Ovary (tissue), 3 donors: Measurements from ENCODE around the gene CACNG5.

Source experiments
- EP300 ChIP-seq: sonication (generic); formaldehyde crosslinking; IDR thresholded peaks from one replicate; pipeline ENCODE4 v1.6.1; 2017; ENCODE audit warnings: antibody characterized with exemption
- POLR2A ChIP-seq: fragments of 450-650 bp; IDR thresholded peaks from one replicate; pipeline ENCODE4 v1.6.1; 2017; ENCODE audit warnings: antibody characterized with exemption, mild to moderate bottlenecking, moderate library complexity
- TF ChIP-seq, protein P1 (sequence below), 3 donors: fragments of 450-650 bp in 2 of 3; fragments of 200-600 bp in 1 of 3; IDR thresholded peaks; one replicate each; pipeline versions ENCODE4 v1.5.1 to v1.8.0; 2016 to 2022; ENCODE audit warnings: antibody characterized with exemption in 3 of 3, mild to moderate bottlenecking in 1 of 3
- donor health status: DM: no; HTN: no; CAD: no.

DNA sequence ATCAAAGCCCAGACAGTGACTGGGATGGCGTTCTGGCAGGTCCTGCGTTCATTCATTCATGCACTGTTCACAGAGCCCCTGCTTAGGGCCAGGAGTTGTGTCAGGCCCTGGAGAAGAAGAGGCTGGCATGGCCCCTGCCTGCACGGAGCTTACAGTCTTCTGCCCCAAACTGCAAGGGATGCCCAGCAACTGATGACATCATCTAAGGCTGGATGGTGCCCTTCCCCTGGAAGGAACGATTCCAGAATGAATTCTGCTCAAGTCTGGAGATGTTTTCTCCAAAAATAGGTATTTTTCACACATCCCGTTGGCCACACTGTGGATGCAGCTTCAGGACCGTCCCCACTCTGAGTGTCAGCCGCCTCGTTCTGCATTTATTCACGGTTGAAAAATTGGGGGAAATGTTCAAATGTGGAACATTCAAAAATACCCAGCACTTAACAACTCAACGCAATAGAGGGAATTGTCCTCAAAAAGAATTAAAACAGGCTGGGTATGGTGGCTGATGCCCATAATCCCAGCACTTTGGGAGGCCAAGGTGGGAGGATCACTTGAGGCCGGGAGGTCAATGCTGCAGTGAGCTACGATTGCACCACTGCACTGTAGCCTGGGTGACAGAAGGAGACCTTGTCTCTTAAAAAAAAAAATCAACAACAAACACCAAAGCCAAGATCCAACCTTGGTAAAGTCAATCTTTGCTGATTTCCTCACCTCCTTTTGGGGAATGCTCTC lies 23.8 kb upstream of the CACNG5 start:
- TF ChIP-seq, protein P1, sequence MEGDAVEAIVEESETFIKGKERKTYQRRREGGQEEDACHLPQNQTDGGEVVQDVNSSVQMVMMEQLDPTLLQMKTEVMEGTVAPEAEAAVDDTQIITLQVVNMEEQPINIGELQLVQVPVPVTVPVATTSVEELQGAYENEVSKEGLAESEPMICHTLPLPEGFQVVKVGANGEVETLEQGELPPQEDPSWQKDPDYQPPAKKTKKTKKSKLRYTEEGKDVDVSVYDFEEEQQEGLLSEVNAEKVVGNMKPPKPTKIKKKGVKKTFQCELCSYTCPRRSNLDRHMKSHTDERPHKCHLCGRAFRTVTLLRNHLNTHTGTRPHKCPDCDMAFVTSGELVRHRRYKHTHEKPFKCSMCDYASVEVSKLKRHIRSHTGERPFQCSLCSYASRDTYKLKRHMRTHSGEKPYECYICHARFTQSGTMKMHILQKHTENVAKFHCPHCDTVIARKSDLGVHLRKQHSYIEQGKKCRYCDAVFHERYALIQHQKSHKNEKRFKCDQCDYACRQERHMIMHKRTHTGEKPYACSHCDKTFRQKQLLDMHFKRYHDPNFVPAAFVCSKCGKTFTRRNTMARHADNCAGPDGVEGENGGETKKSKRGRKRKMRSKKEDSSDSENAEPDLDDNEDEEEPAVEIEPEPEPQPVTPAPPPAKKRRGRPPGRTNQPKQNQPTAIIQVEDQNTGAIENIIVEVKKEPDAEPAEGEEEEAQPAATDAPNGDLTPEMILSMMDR (IDR thresholded peaks at IDR 0.05), result no peak
- TF ChIP-seq EP300, result no peak
- TF ChIP-seq POLR2A, result no peak
